IMR-90 (cell line): ENCODE data around the gene RFX1. TPM values are rescaled to one million over a fixed set of nuclear protein-coding genes. Genes with fewer than 3 reads are reported as not detected.
A peak's percentile ranks its signal among the peaks of the same experiment; 100 is the strongest.

Experiments
- ATAC-seq: fragments of 200-7000 bp; cut with Tn5 transposase; 2 replicates; pipeline ENCODE4 v1.9.1; 2020; ENCODE audit warnings: low read depth, mild to moderate bottlenecking, moderate library complexity
- BruUV-seq: library from RNA; stranded (reverse); fragments of 400-500 nt; replicated peaks from 2 replicates; lab custom pipeline; 2021; lab: Mats Ljungman, UMichigan
- CTCF ChIA-PET: fragments of 300-600 bp; formaldehyde crosslinking; extraction: SDS; loops from one replicate; lab custom pipeline; 2021; ENCODE audit warnings: antibody characterized with exemption; lab: Yijun Ruan, JAX
- POLR2A ChIA-PET: fragments of 300-600 bp; sonication (Branson Sonifier 250); formaldehyde crosslinking; loops from one replicate; lab custom pipeline; 2022; ENCODE audit warnings: antibody characterized with exemption; ENCODE audit not compliant: unreplicated experiment; lab: Charles Lee
- DNase-seq: peaks from one replicate; pipeline ENCODE4 v3.0.0; 2013
- H2AFZ ChIP-seq: replicated peaks from 2 replicates; pipeline ENCODE3; 2013; ENCODE audit warnings: low read length, mild to moderate bottlenecking; ENCODE audit not compliant: poor library complexity
- H2AK5ac ChIP-seq: 2 replicates; pipeline ENCODE4 v1.6.1; 2013; ENCODE audit warnings: low read depth, low read length, inconsistent platforms
- H2AK9ac ChIP-seq: replicated peaks from 2 replicates; pipeline ENCODE3; 2013; ENCODE audit warnings: mild to moderate bottlenecking, low read depth, low read length, moderate library complexity; ENCODE audit not compliant: poor library complexity
- H2BK120ac ChIP-seq: 2 replicates; pipeline ENCODE4 v1.6.1; 2013; ENCODE audit warnings: low read depth, low read length, inconsistent platforms
- H2BK15ac ChIP-seq: 3 replicates; pipeline ENCODE4 v1.6.1; 2013; ENCODE audit warnings: low read depth, low read length, inconsistent platforms
- H2BK20ac ChIP-seq: 2 replicates; pipeline ENCODE4 v1.6.1; 2013; ENCODE audit warnings: low read depth, mild to moderate bottlenecking, inconsistent platforms, low read length, moderate library complexity
- H2BK5ac ChIP-seq: 2 replicates; pipeline ENCODE4 v1.6.1; 2013; ENCODE audit warnings: mild to moderate bottlenecking, low read depth, low read length, inconsistent platforms; ENCODE audit not compliant: poor library complexity, severe bottlenecking
- H3K14ac ChIP-seq: replicated peaks from 2 replicates; pipeline ENCODE4 v1.6.1; 2013; ENCODE audit warnings: low read depth, low read length, inconsistent platforms
- H3K18ac ChIP-seq: 2 replicates; pipeline ENCODE4 v1.6.1; 2013; ENCODE audit warnings: low read depth, low read length, control low read depth
- H3K23ac ChIP-seq: 2 replicates; pipeline ENCODE4 v1.6.1; 2013; ENCODE audit warnings: low read depth, low read length, inconsistent platforms
- H3K27ac ChIP-seq: 2 replicates; pipeline ENCODE4 v1.5.1; 2013; ENCODE audit warnings: mild to moderate bottlenecking, control low read depth, low read length; ENCODE audit not compliant: insufficient read depth
- H3K27me3 ChIP-seq: 2 replicates; pipeline ENCODE4 v1.6.1; 2013; ENCODE audit warnings: low read length; ENCODE audit not compliant: control insufficient read depth, insufficient read depth
- H3K36me3 ChIP-seq: 2 replicates; pipeline ENCODE4 v1.6.1; 2013; ENCODE audit warnings: low read length, mixed read lengths; ENCODE audit not compliant: control insufficient read depth, insufficient read depth
- H3K4ac ChIP-seq: 2 replicates; pipeline ENCODE4 v1.6.1; 2013; ENCODE audit warnings: low read depth, low read length, inconsistent platforms
- H3K4me1 ChIP-seq: 2 replicates; pipeline ENCODE4 v1.6.1; 2013; ENCODE audit warnings: low read length, mixed read lengths; ENCODE audit not compliant: control insufficient read depth, insufficient read depth
- H3K4me2 ChIP-seq: 2 replicates; pipeline ENCODE4 v1.6.1; 2013; ENCODE audit warnings: low read depth, mild to moderate bottlenecking, control low read depth, low read length, moderate library complexity
- H3K4me3 ChIP-seq: 2 replicates; pipeline ENCODE4 v1.5.1; 2013; ENCODE audit warnings: low read depth, mild to moderate bottlenecking, control low read depth, low read length, moderate library complexity; ENCODE audit not compliant: insufficient read depth
- H3K56ac ChIP-seq: 2 replicates; pipeline ENCODE4 v1.6.1; 2013; ENCODE audit warnings: low read length, inconsistent platforms; ENCODE audit not compliant: insufficient read depth; ENCODE audit errors: extremely low read depth
- H3K79me1 ChIP-seq, 2 experiments: 2 replicates each; pipeline ENCODE4 v1.6.1; 2013; ENCODE audit warnings: low read length in 2 of 2, inconsistent platforms in 1 of 2, low read depth in 1 of 2
- H3K9ac ChIP-seq: 2 replicates; pipeline ENCODE4 v1.6.1; 2013; ENCODE audit warnings: low read depth, low read length, control low read depth
- H3K9me1 ChIP-seq: 2 replicates; pipeline ENCODE4 v1.6.1; 2013; ENCODE audit warnings: low read length, inconsistent platforms; ENCODE audit not compliant: insufficient read depth
- H3K9me3 ChIP-seq: 2 replicates; pipeline ENCODE4 v1.6.1; 2013; ENCODE audit warnings: low read length; ENCODE audit not compliant: control insufficient read depth, insufficient read depth
- H4K20me1 ChIP-seq: 2 replicates; pipeline ENCODE4 v1.6.1; 2013; ENCODE audit warnings: low read length, inconsistent platforms; ENCODE audit not compliant: insufficient read depth
- H4K5ac ChIP-seq: 2 replicates; pipeline ENCODE4 v1.6.1; 2013; ENCODE audit warnings: mild to moderate bottlenecking, low read depth, low read length, control low read depth
- H4K8ac ChIP-seq, 2 experiments: 2 replicates each; pipeline ENCODE4 v1.6.1; 2013; ENCODE audit warnings: low read depth in 2 of 2, low read length in 2 of 2, control low read depth in 1 of 2, inconsistent platforms in 1 of 2
- H4K91ac ChIP-seq: 2 replicates; pipeline ENCODE4 v1.6.1; 2013; ENCODE audit warnings: low read depth, low read length, inconsistent platforms; ENCODE audit not compliant: insufficient read depth
- POLR2A ChIP-seq: IDR thresholded peaks from 2 replicates; pipeline ENCODE4 v1.6.1; 2012; ENCODE audit warnings: mild to moderate bottlenecking, low read depth, low read length
- RAD21 ChIP-seq: IDR thresholded peaks from 2 replicates; pipeline ENCODE4 v1.6.1; 2012; ENCODE audit warnings: low read length, improper control_type of control experiment
- RCOR1 ChIP-seq: IDR thresholded peaks from 2 replicates; pipeline ENCODE4 v1.6.1; 2012; ENCODE audit warnings: mild to moderate bottlenecking, low read length, improper control_type of control experiment; ENCODE audit not compliant: insufficient replicate concordance
- WGBS, 2 experiments: methylation state at CpG; one replicate each; pipeline versions ENCODE4 v1.1.5 to v1.1.7; 2013; ENCODE audit warnings: missing lambda C conversion rate in 2 of 2; ENCODE audit not compliant: insufficient read length in 1 of 2; ENCODE audit errors: extremely low coverage in 2 of 2; 5-methylcytosine and 5-hydroxymethylcytosine counted together
- dilution Hi-C: fragments of 300-500 bp; cut with HindIII; formaldehyde crosslinking; loops from one replicate; pipeline ENCODE4 v1.14.3; 2018; ENCODE audit warnings: low sequenced_read_pairs; ENCODE audit not compliant: unreplicated experiment
- in situ Hi-C: fragments of 300-500 bp; cut with MboI; formaldehyde crosslinking; loops from 3 replicates; pipeline ENCODE4 v1.14.3; 2019; ENCODE audit warnings: low sequenced_read_pairs, inconsistent platforms, mixed read lengths
- intact Hi-C: fragments of 100-400 bp; cut with micrococcal nuclease; formaldehyde crosslinking; loops from 2 replicates; pipeline ENCODE4 v1.10.0; 2022
- polyA plus RNA-seq, 3 experiments: library from polyadenylated mRNA; depleted of rRNA; stranded (reverse); fragments of >200 nt; gene quantifications; 2 replicates each; pipeline ENCODE4 v1.2.3, GENCODE V29; 2012; ENCODE audit warnings: low replicate concordance in 1 of 3
- total RNA-seq: library from RNA; depleted of rRNA; stranded (reverse); fragments of >200 nt; gene quantifications from 2 replicates; pipeline ENCODE4 v1.2.3, GENCODE V29; 2012
- TF ChIP-seq, protein P1 (sequence below): conservative IDR thresholded peaks from 2 replicates; pipeline ENCODE4 v1.5.1; 2012; ENCODE audit warnings: mild to moderate bottlenecking, low read depth, low read length, improper control_type of control experiment

RFX1 gene
- total and polyA plus RNA-seq, 2 of the 4 experiments (the other 2 are of a cell fraction), result 0.36 to 3.1 TPM

DNA sequence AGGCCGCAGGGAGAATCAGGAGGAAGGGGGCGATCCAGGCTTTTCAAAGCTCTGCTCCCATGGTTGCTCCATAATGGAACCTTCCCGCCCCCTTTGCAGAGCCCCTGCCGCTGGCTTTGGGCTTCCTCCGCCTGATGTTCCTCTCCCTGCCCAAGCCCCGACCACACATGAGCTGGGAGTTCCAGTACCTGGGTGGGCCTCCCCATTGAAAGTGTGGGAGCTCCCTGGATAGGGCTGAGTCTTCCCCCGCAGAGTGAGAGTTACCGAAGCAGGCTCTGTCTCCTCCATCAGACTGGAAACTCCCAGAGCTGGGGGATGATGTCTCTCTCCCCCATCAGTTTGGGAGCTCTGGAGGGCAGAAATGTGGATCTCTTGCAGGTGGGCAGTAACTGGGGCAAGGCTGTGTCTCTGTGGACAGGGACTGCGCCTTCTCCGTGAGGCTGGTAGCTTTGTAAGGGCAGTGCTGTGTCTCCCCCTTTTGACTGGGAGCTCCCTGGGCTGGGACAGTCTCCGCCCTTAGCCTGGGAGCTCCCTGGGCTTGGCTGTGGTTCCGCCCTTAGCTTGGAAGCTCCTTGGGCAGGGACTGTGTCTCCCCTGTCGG is 53.1 kb downstream of the RFX1 start:
- in situ Hi-C loops (no loop called here), dilution Hi-C loops (no loop called here), intact Hi-C loops (loop anchor here (2.0 kb wide), 1 partner anchor 72 kb away; no protein-coding TSS in a partner anchor)
- no peak overlapping the region for H4K5ac ChIP-seq
- peaks cover 3% of the 10 kb centered on the region; the same call in 1 of the 2 replicates for H3K4me1 ChIP-seq
- no peak overlapping the region for H2BK15ac ChIP-seq
- peak overlapping the region; percentile 53; the same call in 1 of the 2 replicates for H3K23ac ChIP-seq
- peak overlapping the region; percentile 83; the same call in 1 of the 2 replicates for H3K14ac ChIP-seq
- H3K56ac ChIP-seq, result no peak overlapping the region
- H2BK20ac ChIP-seq, result no peak overlapping the region
- no peaks in the 10 kb centered on the region for H3K27me3 ChIP-seq
- 0 out of 2 replicates have a peak, but pooled peaks cover 4% of the 10 kb centered on the region for H3K9me1 ChIP-seq
- peaks cover 12% of the 10 kb centered on the region for H4K20me1 ChIP-seq
- no peak overlapping the region for H2BK5ac ChIP-seq
- peak overlapping the region; percentile 74 for H2AK5ac ChIP-seq
- no peak overlapping the region for H3K18ac ChIP-seq
- H3K4me2 ChIP-seq, result peak overlapping the region; percentile 93
- ChIA-PET POLR2A (interaction anchor here (0.7 kb wide), 1 partner anchor 15 kb away, joined by 3 read pairs; the partner anchor contains the start of gene PODNL1), CTCF (interaction anchor here (1.1 to 2.4 kb wide), 2 partner anchors 9 to 15 kb away, joined by 3 to 8 read pairs; partner anchors contain the start of gene PODNL1)
- TF ChIP-seq POLR2A, result no peak; the same call in 1 of the 2 replicates
- TF ChIP-seq, protein P1, sequence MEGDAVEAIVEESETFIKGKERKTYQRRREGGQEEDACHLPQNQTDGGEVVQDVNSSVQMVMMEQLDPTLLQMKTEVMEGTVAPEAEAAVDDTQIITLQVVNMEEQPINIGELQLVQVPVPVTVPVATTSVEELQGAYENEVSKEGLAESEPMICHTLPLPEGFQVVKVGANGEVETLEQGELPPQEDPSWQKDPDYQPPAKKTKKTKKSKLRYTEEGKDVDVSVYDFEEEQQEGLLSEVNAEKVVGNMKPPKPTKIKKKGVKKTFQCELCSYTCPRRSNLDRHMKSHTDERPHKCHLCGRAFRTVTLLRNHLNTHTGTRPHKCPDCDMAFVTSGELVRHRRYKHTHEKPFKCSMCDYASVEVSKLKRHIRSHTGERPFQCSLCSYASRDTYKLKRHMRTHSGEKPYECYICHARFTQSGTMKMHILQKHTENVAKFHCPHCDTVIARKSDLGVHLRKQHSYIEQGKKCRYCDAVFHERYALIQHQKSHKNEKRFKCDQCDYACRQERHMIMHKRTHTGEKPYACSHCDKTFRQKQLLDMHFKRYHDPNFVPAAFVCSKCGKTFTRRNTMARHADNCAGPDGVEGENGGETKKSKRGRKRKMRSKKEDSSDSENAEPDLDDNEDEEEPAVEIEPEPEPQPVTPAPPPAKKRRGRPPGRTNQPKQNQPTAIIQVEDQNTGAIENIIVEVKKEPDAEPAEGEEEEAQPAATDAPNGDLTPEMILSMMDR, result peak; percentile 26; the same call in 1 of the 2 replicates
- TF ChIP-seq RAD21, result peak; percentile 38
- no peak for TF ChIP-seq RCOR1
- H3K9me3 ChIP-seq, result no peaks in the 10 kb centered on the region
- H4K8ac ChIP-seq, result 0 out of 4 replicates have a peak overlapping the region, but pooled peaks of 1 of the 2 experiments have one; percentile 2
- H3K36me3 ChIP-seq, result peaks cover 25% of the 10 kb centered on the region
- H3K79me1 ChIP-seq, result peaks cover 13 to 31% of the 10 kb centered on the region in 2 experiments
- peak overlapping the region; percentile 70 for H3K9ac ChIP-seq
- peak overlapping the region; percentile 32; the same call in 1 of the 2 replicates for H4K91ac ChIP-seq
- ATAC-seq (peak; percentile 27), DNase-seq (peak; percentile 39)
- H3K4me3 ChIP-seq, result peak overlapping the region; percentile 60
- peak overlapping the region; percentile 65 for H3K4ac ChIP-seq
- peak overlapping the region; percentile 95 for H2AK9ac ChIP-seq
- peak overlapping the region; percentile 45; the same call in 1 of the 2 replicates for H3K27ac ChIP-seq
- no peak overlapping the region for H2BK120ac ChIP-seq
- H2AFZ ChIP-seq, result peak overlapping the region; percentile 69
- no TSS peak for BruUV-seq
- 10% methylated on average over 2 of the region's 13 CpGs; no CpG with 5 or more reads in 1 of the 2 experiments for WGBS, 2 experiments
